ENCODE data around the gene DLGAP4. TPM values are rescaled to one million over a fixed set of nuclear protein-coding genes. Genes with fewer than 3 reads are reported as not detected.

Gene DLGAP4
- total and polyA plus RNA-seq, 2 of the 13 experiments (the other 11 are each of a cell fraction or from before 2014, with no cell fraction given), result 15.2 to 26.7 TPM

- TF ChIP-seq MAF1 (CRISPR knock-in tag; IDR thresholded peaks at IDR 0.05; ENCODE audit: borderline replicate concordance), result no peak
- no peak for TF ChIP-seq ATM (IDR thresholded peaks at IDR 0.05; ENCODE audit: borderline replicate concordance)
- no peak for TF ChIP-seq MBD4 (IDR thresholded peaks at IDR 0.05; ENCODE audit: borderline replicate concordance, low read length)
- TF ChIP-seq ZNF737 (CRISPR knock-in tag; IDR thresholded peaks at IDR 0.05; ENCODE audit: borderline replicate concordance), result peak; percentile 59; the same call in 1 of the 2 replicates
- TF ChIP-seq ZNF138 (CRISPR knock-in tag; IDR thresholded peaks at IDR 0.05; ENCODE audit: low read depth), result 0 out of 2 replicates have a peak, but pooled peaks have one; percentile 20
- no peak for TF ChIP-seq AGO1 (IDR thresholded peaks at IDR 0.05; ENCODE audit: low read depth, low read length, poor library complexity, severe bottlenecking)
- no peak for TF ChIP-seq PCBP2 (optimal IDR thresholded peaks at IDR 0.05; ENCODE audit: low read depth, low read length, poor library complexity, severe bottlenecking)
- TF ChIP-seq ATF5 (CRISPR knock-in tag; IDR thresholded peaks at IDR 0.05; ENCODE audit: low read depth), result 0 out of 2 replicates have a peak, but pooled peaks have one; percentile 80
- TF ChIP-seq KIAA2018 (CRISPR knock-in tag; IDR thresholded peaks at IDR 0.05; ENCODE audit: borderline replicate concordance), result no peak
- no peak for TF ChIP-seq ZNF629 (CRISPR knock-in tag; conservative IDR thresholded peaks at IDR 0.05)
- TF ChIP-seq YEATS2 (CRISPR knock-in tag; IDR thresholded peaks at IDR 0.05; ENCODE audit: borderline replicate concordance), result peak; percentile 87
- TF ChIP-seq ZNF446 (CRISPR knock-in tag; IDR thresholded peaks at IDR 0.05), result no peak
- no peak for TF ChIP-seq HOXA7 (CRISPR knock-in tag; IDR thresholded peaks at IDR 0.05)
- TF ChIP-seq, protein P1, sequence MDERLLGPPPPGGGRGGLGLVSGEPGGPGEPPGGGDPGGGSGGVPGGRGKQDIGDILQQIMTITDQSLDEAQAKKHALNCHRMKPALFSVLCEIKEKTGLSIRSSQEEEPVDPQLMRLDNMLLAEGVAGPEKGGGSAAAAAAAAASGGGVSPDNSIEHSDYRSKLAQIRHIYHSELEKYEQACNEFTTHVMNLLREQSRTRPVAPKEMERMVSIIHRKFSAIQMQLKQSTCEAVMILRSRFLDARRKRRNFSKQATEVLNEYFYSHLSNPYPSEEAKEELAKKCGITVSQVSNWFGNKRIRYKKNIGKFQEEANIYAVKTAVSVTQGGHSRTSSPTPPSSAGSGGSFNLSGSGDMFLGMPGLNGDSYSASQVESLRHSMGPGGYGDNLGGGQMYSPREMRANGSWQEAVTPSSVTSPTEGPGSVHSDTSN (CRISPR knock-in tag; IDR thresholded peaks at IDR 0.05), result no peak
- TF ChIP-seq ADNP (CRISPR knock-in tag; IDR thresholded peaks at IDR 0.05), result no peak
- no peak; the same call in 1 of the 2 replicates for TF ChIP-seq ZNF780A (CRISPR knock-in tag; IDR thresholded peaks at IDR 0.05)
Observed at GRCh38 chr20:36270744-36271638, 35.1 kb upstream of the DLGAP4 start (continued).

Measured in HepG2 (cell line).